ENCODE measurements around the gene KCNT1. TPM values are rescaled to one million over a fixed set of nuclear protein-coding genes. Genes with fewer than 3 reads are reported as not detected.

KCNT1 gene
- total and polyA plus RNA-seq, 2 donors (not counting 3 experiments of a cell fraction or from before 2014, with no cell fraction given) = not detected

DNA sequence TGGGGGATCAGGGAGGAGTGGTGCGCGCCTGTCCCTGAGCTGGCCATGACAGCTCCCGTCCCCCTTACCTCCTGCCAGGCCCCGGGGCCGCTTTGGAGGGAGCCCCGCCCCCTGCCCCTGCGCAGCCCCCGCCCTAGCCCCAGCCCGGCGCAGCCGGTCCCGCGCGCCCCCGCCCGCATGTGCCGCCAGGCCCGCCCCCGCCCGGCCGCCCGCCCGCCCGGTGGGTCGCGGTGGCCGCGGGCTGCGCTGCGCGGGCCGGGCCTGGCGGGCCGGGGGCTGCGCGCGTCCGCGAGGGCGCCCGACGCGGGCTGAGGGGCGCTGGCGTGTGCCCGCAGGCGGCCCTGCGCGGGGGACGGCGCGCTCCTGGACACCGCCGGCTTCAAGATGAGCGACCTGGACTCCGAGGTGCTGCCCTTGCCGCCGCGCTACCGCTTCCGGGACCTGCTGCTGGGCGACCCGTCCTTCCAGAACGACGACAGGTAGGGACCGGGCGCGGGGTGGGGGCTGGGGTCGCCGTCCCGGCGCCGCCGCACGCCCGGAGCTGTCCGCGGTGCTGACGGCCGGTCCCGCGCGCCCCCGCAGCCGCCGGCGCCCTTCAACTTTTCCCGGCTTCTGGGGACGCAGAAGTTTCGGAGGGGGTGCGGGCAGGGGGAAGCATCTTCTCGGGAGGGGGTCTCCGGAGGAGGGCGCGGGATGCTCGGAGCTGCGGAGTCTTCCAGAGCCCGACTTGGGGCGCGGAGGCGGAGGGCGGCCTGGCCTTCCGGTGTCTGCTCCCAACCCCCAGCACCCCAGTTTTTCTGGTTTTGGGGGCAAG is 12.5 kb downstream of the KCNT1 start:
- H3K4me2 ChIP-seq (ENCODE audit: insufficient read depth, low read length) = no peak overlapping the region
- TF ChIP-seq, protein P1, sequence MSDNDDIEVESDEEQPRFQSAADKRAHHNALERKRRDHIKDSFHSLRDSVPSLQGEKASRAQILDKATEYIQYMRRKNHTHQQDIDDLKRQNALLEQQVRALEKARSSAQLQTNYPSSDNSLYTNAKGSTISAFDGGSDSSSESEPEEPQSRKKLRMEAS (IDR thresholded peaks at IDR 0.05; ENCODE audit: insufficient read depth, insufficient read length) = no peak
- peak; percentile 42 for TF ChIP-seq EZH2 (IDR thresholded peaks at IDR 0.05; ENCODE audit: borderline replicate concordance, low read depth, low read length, severe bottlenecking)
- no peaks in the 10 kb centered on the region for H3K79me2 ChIP-seq (ENCODE audit: control insufficient read depth, insufficient read depth, low read length)
- intact Hi-C loops (cut with micrococcal nuclease) = no loop called here
- H3K4me1 ChIP-seq (ENCODE audit: control insufficient read depth, extremely low read depth, insufficient read depth, low read length) = peaks cover 6% of the 10 kb centered on the region
- no peak overlapping the region for H3K9ac ChIP-seq (replicated peaks; ENCODE audit: extremely low read depth, insufficient read depth, low read length)
- peaks cover 13 to 28% of the 10 kb centered on the region in 2 experiments for H3K27me3 ChIP-seq (ENCODE audit: control insufficient read depth in 2 of 2, insufficient read depth in 2 of 2, low read length in 2 of 2)
- ChIA-PET POLR2A (interaction anchor here (0.6 kb wide), 1 partner anchor 1258 kb away, joined by 3 read pairs; no protein-coding TSS in a partner anchor), CTCF (interaction anchor here (1.2 to 1.4 kb wide), 2 partner anchors 12 to 18 kb away, joined by 3 to 4 read pairs; no protein-coding TSS in a partner anchor)
- dilution Hi-C loops (cut with MboI; ENCODE audit: extremely low pct_ligation_motif_present, low sequenced_read_pairs) = no loop called here
- no peaks in the 10 kb centered on the region for H3K9me3 ChIP-seq (replicated peaks; ENCODE audit: control insufficient read depth, insufficient read depth, low read length)
- H3K9me1 ChIP-seq (replicated peaks; ENCODE audit: control insufficient read depth, extremely low read depth, insufficient read depth, low read length) = no peaks in the 10 kb centered on the region
- FAIRE-seq = no peak
- no peaks in the 10 kb centered on the region for H4K20me1 ChIP-seq (replicated peaks; ENCODE audit: control insufficient read depth, extremely low read depth, insufficient read depth, low read length)
- H2AFZ ChIP-seq (ENCODE audit: low read depth, low read length) = no peak overlapping the region
- H3K4me3 ChIP-seq (replicated peaks in 1 of 3; ENCODE audit: insufficient read depth in 1 of 3, low read depth in 1 of 3, low read length in 3 of 3) = no peak overlapping the region
- no peaks in the 10 kb centered on the region for H3K36me3 ChIP-seq (ENCODE audit: control insufficient read depth in 2 of 2, extremely low read depth in 1 of 2, insufficient read depth in 2 of 2, low read length in 2 of 2)
- no peak overlapping the region for H3K27ac ChIP-seq (ENCODE audit: insufficient read depth, low read depth, low read length)
- BruUV-seq (replicated peaks) = no TSS peak
- DNase-seq (ENCODE audit: low read depth, low spot score) = no peak

- Histone ChIP-seq H3K4me2 (ENCODE audit: insufficient read depth, low read length) (no peak overlapping the region), H3K4me3 (replicated peaks in 1 of 3; ENCODE audit: insufficient read depth in 1 of 3, low read depth in 1 of 3, low read length in 3 of 3) (no peak overlapping the region), H3K9ac (replicated peaks; ENCODE audit: extremely low read depth, insufficient read depth, low read length) (no peak overlapping the region), H3K4me1 (ENCODE audit: control insufficient read depth, extremely low read depth, insufficient read depth, low read length) (peaks cover 6% of the 10 kb centered on the region), H3K27ac (ENCODE audit: insufficient read depth, low read depth, low read length) (no peak overlapping the region), H3K9me3 (replicated peaks; ENCODE audit: control insufficient read depth, insufficient read depth, low read length) (no peaks in the 10 kb centered on the region), H3K27me3 (ENCODE audit: control insufficient read depth in 2 of 2, insufficient read depth in 2 of 2, low read length in 2 of 2) (peaks cover 13 to 28% of the 10 kb centered on the region in 2 experiments), H3K79me2 (ENCODE audit: control insufficient read depth, insufficient read depth, low read length) (no peaks in the 10 kb centered on the region), H2AFZ (ENCODE audit: low read depth, low read length) (no peak overlapping the region), H3K36me3 (ENCODE audit: control insufficient read depth in 2 of 2, extremely low read depth in 1 of 2, insufficient read depth in 2 of 2, low read length in 2 of 2) (no peaks in the 10 kb centered on the region), H4K20me1 (replicated peaks; ENCODE audit: control insufficient read depth, extremely low read depth, insufficient read depth, low read length) (no peaks in the 10 kb centered on the region), H3K9me1 (replicated peaks; ENCODE audit: control insufficient read depth, extremely low read depth, insufficient read depth, low read length) (no peaks in the 10 kb centered on the region)
- CTCF ChIA-PET = interaction anchor here (1.2 kb wide), 1 partner anchor 11 kb away, joined by 4 read pairs; no protein-coding TSS in a partner anchor
- dilution Hi-C loops (cut with MboI; ENCODE audit: extremely low pct_ligation_motif_present, low sequenced_read_pairs) (no loop called here), intact Hi-C loops (cut with micrococcal nuclease) (no loop called here)
- no TSS peak for BruUV-seq (replicated peaks)
- TF ChIP-seq, protein P1 (IDR thresholded peaks at IDR 0.05; ENCODE audit: insufficient read depth, insufficient read length) = no peak
- no peak for TF ChIP-seq CTCF (IDR thresholded peaks at IDR 0.05; ENCODE audit: extremely low read depth in 1 of 2, insufficient read depth in 1 of 2, low read depth in 1 of 2, low read length in 2 of 2)
- no peak for TF ChIP-seq MYC (IDR thresholded peaks at IDR 0.05; ENCODE audit: low read depth, low read length)
- FAIRE-seq (no peak), DNase-seq (ENCODE audit: low read depth, low spot score) (no peak)
- POLR2A ChIA-PET = no interaction called here
Measured at GRCh38 chr9:135715056-135715595, 13.1 kb downstream of the KCNT1 start.
